HepG2 (cell line): ENCODE results near the gene JADE3. TPM values are rescaled to one million over a fixed set of nuclear protein-coding genes. Genes with fewer than 3 reads are reported as not detected.

ENCODE experiments used
- AKAP8 ChIP-seq: sonication (generic); formaldehyde crosslinking; IDR thresholded peaks from 2 replicates; pipeline ENCODE4 v1.5.1; 2020; ENCODE audit warnings: mild to moderate bottlenecking, missing genetic modification reagents
- CSRNP1 ChIP-seq: sonication (generic); formaldehyde crosslinking; IDR thresholded peaks from 2 replicates; pipeline ENCODE4 v1.8.1; 2023; ENCODE audit warnings: mild to moderate bottlenecking, missing genetic modification reagents
- GMEB1 ChIP-seq: sonication (generic); formaldehyde crosslinking; IDR thresholded peaks from 2 replicates; pipeline ENCODE4 v1.5.1; 2020; ENCODE audit warnings: missing genetic modification reagents, mild to moderate bottlenecking, borderline replicate concordance
- KAT2B ChIP-seq: fragments of 150-350 bp; IDR thresholded peaks from 2 replicates; pipeline ENCODE4 v1.6.1; 2014; ENCODE audit warnings: low read depth, low read length, borderline replicate concordance
- MZF1 ChIP-seq: sonication (generic); formaldehyde crosslinking; IDR thresholded peaks from 2 replicates; pipeline ENCODE4 v1.8.1; 2023; ENCODE audit warnings: mild to moderate bottlenecking, missing genetic modification reagents, borderline replicate concordance
- NR1H2 ChIP-seq: sonication (generic); formaldehyde crosslinking; IDR thresholded peaks from 2 replicates; pipeline ENCODE4 v1.8.1; 2022; ENCODE audit warnings: low read depth, missing genetic modification reagents, borderline replicate concordance
- NR2F1 ChIP-seq, 2 experiments: fragments of 450-650 bp in 1 of 2; formaldehyde crosslinking in 1 of 2; IDR thresholded peaks; 2 replicates each; pipeline versions ENCODE4 v1.5.0 to v1.6.1; 2016 to 2020; ENCODE audit warnings: mild to moderate bottlenecking in 1 of 2, missing compliant biosample characterization in 1 of 2, missing genetic modification reagents in 1 of 2, moderate library complexity in 1 of 2
- ONECUT2 ChIP-seq: sonication (generic); formaldehyde crosslinking; IDR thresholded peaks from 2 replicates; pipeline ENCODE4 v1.4.0; 2020; ENCODE audit warnings: missing genetic modification reagents
- PAX8 ChIP-seq: sonication (generic); formaldehyde crosslinking; IDR thresholded peaks from 2 replicates; pipeline ENCODE4 v1.8.0; 2022; ENCODE audit warnings: mild to moderate bottlenecking, missing genetic modification reagents, borderline replicate concordance
- RFXAP ChIP-seq: sonication (generic); formaldehyde crosslinking; IDR thresholded peaks from 2 replicates; pipeline ENCODE4 v1.4.0; 2020; ENCODE audit warnings: missing genetic modification reagents, borderline replicate concordance
- RNF2 ChIP-seq: fragments of 450-650 bp; conservative IDR thresholded peaks from 2 replicates; pipeline ENCODE4 v1.6.1; 2016; ENCODE audit warnings: low read depth
- TFDP1 ChIP-seq: IDR thresholded peaks from 2 replicates; pipeline ENCODE4 v1.6.1; 2016; ENCODE audit warnings: missing compliant biosample characterization, missing genetic modification reagents, borderline replicate concordance
- XRCC5 ChIP-seq: fragments of 200-400 bp; formaldehyde crosslinking; optimal IDR thresholded peaks from 2 replicates; pipeline ENCODE3; 2017; ENCODE audit warnings: mild to moderate bottlenecking, low read length
- ZFP90 ChIP-seq: sonication (generic); formaldehyde crosslinking; IDR thresholded peaks from 2 replicates; pipeline ENCODE4 v1.8.0; 2022; ENCODE audit warnings: missing genetic modification reagents, mild to moderate bottlenecking, inconsistent platforms, borderline replicate concordance
- ZFYVE20 ChIP-seq: sonication (generic); formaldehyde crosslinking; IDR thresholded peaks from 2 replicates; pipeline ENCODE4 v1.8.0; 2023; ENCODE audit warnings: low read depth, mild to moderate bottlenecking, moderate library complexity, missing genetic modification reagents, borderline replicate concordance
- ZGPAT ChIP-seq: IDR thresholded peaks from 2 replicates; pipeline ENCODE4 v1.6.1; 2016; ENCODE audit warnings: mild to moderate bottlenecking
- ZNF10 ChIP-seq: sonication (generic); formaldehyde crosslinking; IDR thresholded peaks from 2 replicates; pipeline ENCODE4 v1.4.0; 2020; ENCODE audit warnings: mild to moderate bottlenecking, low read depth, missing genetic modification reagents, borderline replicate concordance
- ZNF256 ChIP-seq: sonication (generic); formaldehyde crosslinking; conservative IDR thresholded peaks from 2 replicates; pipeline ENCODE4 v1.4.0; 2020; ENCODE audit warnings: missing genetic modification reagents
- ZNF44 ChIP-seq: sonication (generic); formaldehyde crosslinking; IDR thresholded peaks from 2 replicates; pipeline ENCODE4 v1.5.1; 2020; ENCODE audit warnings: mild to moderate bottlenecking, missing genetic modification reagents
- polyA plus RNA-seq, 8 experiments: library from polyadenylated mRNA; depleted of rRNA in 3 of 8; stranded (reverse) in 7 of 8; unstranded in 1 of 8; fragments of >200 nt; fragmentation: Illumina TruSeq in 4 of 8; extraction: Trizol in 4 of 8; gene quantifications; 2 replicates each; pipeline versions ENCODE4 v1.2.1 to v1.2.3, GENCODE V29; 2011 to 2016; ENCODE audit warnings: low read depth in 4 of 8, missing spikeins in 1 of 8, mixed read lengths in 1 of 8; ENCODE audit not compliant: insufficient read depth in 1 of 8
- total RNA-seq, 5 experiments: library from RNA; depleted of rRNA; stranded (reverse); fragments of >200 nt; fragmentation: Illumina TruSeq; extraction: Trizol; gene quantifications; 2 replicates each; pipeline ENCODE4 v1.2.3, GENCODE V29; 2016; ENCODE audit warnings: low read depth in 1 of 5

The JADE3 gene
- total and polyA plus RNA-seq, 2 of the 13 experiments (the other 11 are each of a cell fraction or from before 2014, with no cell fraction given) = 7.7 to 7.8 TPM

- peak; percentile 82 for TF ChIP-seq ZGPAT (CRISPR knock-in tag)
- TF ChIP-seq ZFP90 (CRISPR knock-in tag) = no peak
- no peak for TF ChIP-seq ZNF10
- no peak for TF ChIP-seq CSRNP1
- no peak for TF ChIP-seq RNF2
- TF ChIP-seq NR1H2 (CRISPR knock-in tag) = no peak
- TF ChIP-seq ONECUT2 = no peak
- TF ChIP-seq XRCC5 = peak; percentile 42
- peak; percentile 34; the same call in 1 of the 2 replicates for TF ChIP-seq GMEB1
- TF ChIP-seq AKAP8 (CRISPR knock-in tag) = no peak
- peak; percentile 90 to 93 for TF ChIP-seq NR2F1 (CRISPR knock-in tag; IDR thresholded peaks at IDR 0.05)
- no peak for TF ChIP-seq MZF1 (CRISPR knock-in tag)
- no peak for TF ChIP-seq KAT2B
- TF ChIP-seq TFDP1 (CRISPR knock-in tag) = no peak
- no peak for TF ChIP-seq ZFYVE20 (CRISPR knock-in tag)
- TF ChIP-seq RFXAP = no peak; the same call in 1 of the 2 replicates
- no peak for TF ChIP-seq ZNF44
- TF ChIP-seq PAX8 (CRISPR knock-in tag) = no peak
- TF ChIP-seq ZNF256 (CRISPR knock-in tag) = no peak
Observed at GRCh38 chrX:47080215-47080914, 168.1 kb downstream of the JADE3 start (continued).
